H1 (cell line): ENCODE data around the gene NYAP2. TPM values are rescaled to one million over a fixed set of nuclear protein-coding genes. Genes with fewer than 3 reads are reported as not detected.

Experiments
- ASH2L ChIP-seq: fragments of 200-600, 300-600 bp; sonication (generic); IDR thresholded peaks from one replicate; pipeline ENCODE4 v1.7.1; 2017; ENCODE audit warnings: low read length
- BRCA1 ChIP-seq: IDR thresholded peaks from 2 replicates; pipeline ENCODE4 v1.6.1; 2012; ENCODE audit warnings: low read depth, low read length, improper control_type of control experiment
- PHF8 ChIP-seq: fragments of 200-600 bp; sonication (generic); conservative IDR thresholded peaks from 2 replicates; pipeline ENCODE4 v1.7.1; 2012; ENCODE audit warnings: low read depth, mild to moderate bottlenecking, inconsistent platforms, low read length, moderate library complexity
- TBP ChIP-seq: IDR thresholded peaks from 2 replicates; pipeline ENCODE4 v1.6.1; 2011; ENCODE audit warnings: low read depth, low read length, improper control_type of control experiment
- TCF12 ChIP-seq: IDR thresholded peaks from 2 replicates; pipeline ENCODE4 v1.6.1; 2011; ENCODE audit warnings: low read depth, mild to moderate bottlenecking, low read length
- polyA plus RNA-seq, 7 experiments: library from polyadenylated mRNA; depleted of rRNA in 3 of 7; stranded (reverse) in 5 of 7; unstranded in 2 of 7; fragments of >200 nt in 5 of 7; fragments of 200-250 nt in 2 of 7; gene quantifications; 1 replicate in 5 of 7; 2 replicates in 1 of 7; 4 replicates in 1 of 7; pipeline versions ENCODE4 v1.2.1 to v1.2.3, GENCODE V29; 2011 to 2013; ENCODE audit warnings: missing spikeins in 2 of 7, mixed read lengths in 2 of 7
- total RNA-seq: library from RNA; stranded (reverse); fragmentation: NEBNext Ultra II Directional; extraction: Animal tissue kit (Norgen Biotek cat#: 25700); gene quantifications from 2 replicates; pipeline ENCODE4 v1.2.1, GENCODE V29; 2021

NYAP2 gene
- total and polyA plus RNA-seq, 2 of the 8 experiments (the other 6 are each of a cell fraction or from before 2014, with no cell fraction given): not detected

GRCh38 chr2:225620227-225620626 is 220.7 kb downstream of the NYAP2 start (continued):
- TF ChIP-seq TBP: no peak
- TF ChIP-seq PHF8: no peak
- no peak for TF ChIP-seq ASH2L
- TF ChIP-seq BRCA1: no peak
- TF ChIP-seq TCF12: no peak
